ENCODE results near the gene GTF2IRD1.
"Not testable (repeated sequence)": the region's sequence is repeated elsewhere in the genome, so short reads cannot be mapped to it uniquely, and the experiment has no call there.

Gene GTF2IRD1

GRCh38 chr7:74414595-74415333 is 38.9 kb upstream of the GTF2IRD1 start:
- H3K4me1 ChIP-seq (ENCODE audit: control insufficient read depth, insufficient read depth, low read length); H3K27me3 ChIP-seq (ENCODE audit: control insufficient read depth, insufficient read depth, low read length); H3K4me3 ChIP-seq (ENCODE audit: low read length); H3K9me3 ChIP-seq (ENCODE audit: control insufficient read depth, low read length); H3K36me3 ChIP-seq (ENCODE audit: control insufficient read depth, insufficient read depth, low read length); H3K9ac ChIP-seq (ENCODE audit: low read length): not testable (repeated sequence)

GRCh38 chr7:74417419-74417971 is 36.2 kb upstream of the GTF2IRD1 start:
- H3K27me3 ChIP-seq (ENCODE audit: control insufficient read depth, insufficient read depth, low read length): no peaks in the 10 kb centered on the region
- H3K36me3 ChIP-seq (ENCODE audit: control insufficient read depth, insufficient read depth, low read length): no peaks in the 10 kb centered on the region
- H3K9me3 ChIP-seq (ENCODE audit: control insufficient read depth, low read length): no peaks in the 10 kb centered on the region
- H3K4me1 ChIP-seq (ENCODE audit: control insufficient read depth, insufficient read depth, low read length): peaks cover 7% of the 10 kb centered on the region
- H3K4me3 ChIP-seq (ENCODE audit: low read length): no peak overlapping the region
- H3K9ac ChIP-seq (ENCODE audit: low read length): peak overlapping the region; percentile 40

GRCh38 chr7:74418076-74418475 is 35.6 kb upstream of the GTF2IRD1 start:
- H3K9ac ChIP-seq (ENCODE audit: low read length): no peak overlapping the region
- H3K4me1 ChIP-seq (ENCODE audit: control insufficient read depth, insufficient read depth, low read length): peaks cover 7% of the 10 kb centered on the region
- H3K9me3 ChIP-seq (ENCODE audit: control insufficient read depth, low read length): no peaks in the 10 kb centered on the region
- H3K27me3 ChIP-seq (ENCODE audit: control insufficient read depth, insufficient read depth, low read length): no peaks in the 10 kb centered on the region
- no peaks in the 10 kb centered on the region for H3K36me3 ChIP-seq (ENCODE audit: control insufficient read depth, insufficient read depth, low read length)
- no peak overlapping the region for H3K4me3 ChIP-seq (ENCODE audit: low read length)

- no peaks in the 10 kb centered on the region for H3K27me3 ChIP-seq (ENCODE audit: control insufficient read depth, insufficient read depth, low read length)
- no peaks in the 10 kb centered on the region for H3K36me3 ChIP-seq (ENCODE audit: control insufficient read depth, insufficient read depth, low read length)
- no peak overlapping the region for H3K4me3 ChIP-seq (ENCODE audit: low read length)
- no peaks in the 10 kb centered on the region for H3K9me3 ChIP-seq (ENCODE audit: control insufficient read depth, low read length)
- no peak overlapping the region for H3K9ac ChIP-seq (ENCODE audit: low read length)
- H3K4me1 ChIP-seq (ENCODE audit: control insufficient read depth, insufficient read depth, low read length): peaks cover 7% of the 10 kb centered on the region
Measured at GRCh38 chr7:74418538-74418937, 35.2 kb upstream of the GTF2IRD1 start.

- H3K4me3 ChIP-seq (ENCODE audit: low read length); H3K4me1 ChIP-seq (ENCODE audit: control insufficient read depth, insufficient read depth, low read length); H3K9me3 ChIP-seq (ENCODE audit: control insufficient read depth, low read length); H3K36me3 ChIP-seq (ENCODE audit: control insufficient read depth, insufficient read depth, low read length); H3K27me3 ChIP-seq (ENCODE audit: control insufficient read depth, insufficient read depth, low read length); H3K9ac ChIP-seq (ENCODE audit: low read length): not testable (repeated sequence)
Measured at GRCh38 chr7:74419232-74419631, 34.5 kb upstream of the GTF2IRD1 start.

GRCh38 chr7:74420006-74420405 is 33.7 kb upstream of the GTF2IRD1 start:
- Histone ChIP-seq H3K36me3 (ENCODE audit: control insufficient read depth, insufficient read depth, low read length) (no peaks in the 10 kb centered on the region), H3K9ac (ENCODE audit: low read length) (no peak overlapping the region), H3K27me3 (ENCODE audit: control insufficient read depth, insufficient read depth, low read length) (no peaks in the 10 kb centered on the region), H3K4me3 (ENCODE audit: low read length) (no peak overlapping the region), H3K9me3 (ENCODE audit: control insufficient read depth, low read length) (no peaks in the 10 kb centered on the region), H3K4me1 (ENCODE audit: control insufficient read depth, insufficient read depth, low read length) (peaks cover 7% of the 10 kb centered on the region)

GRCh38 chr7:74424291-74424880 is 29.3 kb upstream of the GTF2IRD1 start:
- no peaks in the 10 kb centered on the region for H3K4me1 ChIP-seq (ENCODE audit: control insufficient read depth, insufficient read depth, low read length)
- no peaks in the 10 kb centered on the region for H3K36me3 ChIP-seq (ENCODE audit: control insufficient read depth, insufficient read depth, low read length)
- H3K9ac ChIP-seq (ENCODE audit: low read length): no peak overlapping the region
- no peak overlapping the region for H3K4me3 ChIP-seq (ENCODE audit: low read length)
- no peaks in the 10 kb centered on the region for H3K9me3 ChIP-seq (ENCODE audit: control insufficient read depth, low read length)
- H3K27me3 ChIP-seq (ENCODE audit: control insufficient read depth, insufficient read depth, low read length): no peaks in the 10 kb centered on the region

GRCh38 chr7:74428023-74428422 is 25.7 kb upstream of the GTF2IRD1 start:
- Histone ChIP-seq H3K27me3 (ENCODE audit: control insufficient read depth, insufficient read depth, low read length) (no peaks in the 10 kb centered on the region), H3K9ac (ENCODE audit: low read length) (no peak overlapping the region), H3K4me1 (ENCODE audit: control insufficient read depth, insufficient read depth, low read length) (no peaks in the 10 kb centered on the region), H3K4me3 (ENCODE audit: low read length) (no peak overlapping the region), H3K9me3 (ENCODE audit: control insufficient read depth, low read length) (no peaks in the 10 kb centered on the region), H3K36me3 (ENCODE audit: control insufficient read depth, insufficient read depth, low read length) (no peaks in the 10 kb centered on the region)

- H3K9ac ChIP-seq (ENCODE audit: low read length): no peak overlapping the region
- no peaks in the 10 kb centered on the region for H3K36me3 ChIP-seq (ENCODE audit: control insufficient read depth, insufficient read depth, low read length)
- no peaks in the 10 kb centered on the region for H3K4me1 ChIP-seq (ENCODE audit: control insufficient read depth, insufficient read depth, low read length)
- H3K9me3 ChIP-seq (ENCODE audit: control insufficient read depth, low read length): no peaks in the 10 kb centered on the region
- H3K4me3 ChIP-seq (ENCODE audit: low read length): no peak overlapping the region
- H3K27me3 ChIP-seq (ENCODE audit: control insufficient read depth, insufficient read depth, low read length): no peaks in the 10 kb centered on the region
Measured at GRCh38 chr7:74429153-74429747, 24.5 kb upstream of the GTF2IRD1 start.

- H3K9ac ChIP-seq (ENCODE audit: low read length); H3K27me3 ChIP-seq (ENCODE audit: control insufficient read depth, insufficient read depth, low read length); H3K4me3 ChIP-seq (ENCODE audit: low read length); H3K4me1 ChIP-seq (ENCODE audit: control insufficient read depth, insufficient read depth, low read length); H3K9me3 ChIP-seq (ENCODE audit: control insufficient read depth, low read length); H3K36me3 ChIP-seq (ENCODE audit: control insufficient read depth, insufficient read depth, low read length): not testable (repeated sequence)
Measured at GRCh38 chr7:74430409-74430808, 23.3 kb upstream of the GTF2IRD1 start.

- no peaks in the 10 kb centered on the region for H3K36me3 ChIP-seq (ENCODE audit: control insufficient read depth, insufficient read depth, low read length)
- H3K9ac ChIP-seq (ENCODE audit: low read length): no peak overlapping the region
- no peaks in the 10 kb centered on the region for H3K27me3 ChIP-seq (ENCODE audit: control insufficient read depth, insufficient read depth, low read length)
- H3K4me1 ChIP-seq (ENCODE audit: control insufficient read depth, insufficient read depth, low read length): no peaks in the 10 kb centered on the region
- H3K9me3 ChIP-seq (ENCODE audit: control insufficient read depth, low read length): no peaks in the 10 kb centered on the region
- H3K4me3 ChIP-seq (ENCODE audit: low read length): no peak overlapping the region
Measured at GRCh38 chr7:74430961-74431466, 22.7 kb upstream of the GTF2IRD1 start.

GRCh38 chr7:74437291-74437571 is 16.5 kb upstream of the GTF2IRD1 start:
- not testable (repeated sequence) for H3K4me1 ChIP-seq (ENCODE audit: control insufficient read depth, insufficient read depth, low read length); H3K9ac ChIP-seq (ENCODE audit: low read length); H3K27me3 ChIP-seq (ENCODE audit: control insufficient read depth, insufficient read depth, low read length); H3K9me3 ChIP-seq (ENCODE audit: control insufficient read depth, low read length); H3K4me3 ChIP-seq (ENCODE audit: low read length); H3K36me3 ChIP-seq (ENCODE audit: control insufficient read depth, insufficient read depth, low read length)

Measured in mucosa of stomach (tissue), 1 donor.